ENCODE results near the gene FOXA1.

- TF ChIP-seq CTCF (IDR thresholded peaks at IDR 0.05) (no peak), ZFX (IDR thresholded peaks at IDR 0.05; ENCODE audit: borderline replicate concordance) (no peak)
These were observed 3.9 kb upstream of the FOXA1 start for GRCh38 chr14:37598747-37599506.

Data from 22Rv1 (cell line).